GM12892 (cell line): ENCODE results near the gene DIABLO.

Source experiments
- POLR2A ChIP-seq: IDR thresholded peaks from 2 replicates; pipeline ENCODE4 v1.6.1; 2011; ENCODE audit warnings: low read depth, low read length, control low read depth
- TAF1 ChIP-seq: IDR thresholded peaks from 2 replicates; pipeline ENCODE4 v1.6.1; 2011; ENCODE audit warnings: low read depth, mild to moderate bottlenecking, control low read depth, low read length, borderline replicate concordance

DNA sequence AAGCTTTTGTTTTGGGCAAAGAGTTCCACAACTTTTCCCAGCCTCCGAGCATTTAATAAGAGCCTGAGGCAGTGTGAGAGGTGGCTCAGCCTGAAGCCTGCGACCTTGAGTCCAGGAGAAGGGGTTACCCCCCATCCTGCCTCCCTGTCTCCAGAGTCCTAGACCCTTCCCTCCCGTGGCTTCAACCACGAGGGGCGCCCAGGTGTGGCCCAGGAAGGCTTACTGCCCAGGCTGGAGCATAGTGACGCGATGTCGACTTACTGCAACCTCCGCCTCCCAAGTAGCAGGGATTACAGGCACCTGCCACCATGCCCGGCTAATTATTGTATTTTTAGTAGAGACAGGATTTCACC is 42.3 kb downstream of the DIABLO start:
- TF ChIP-seq POLR2A (no peak), TAF1 (no peak)
